MM.1S (cell line): ENCODE data around the gene MAMLD1.

ENCODE experiments used
- EZH2 ChIP-seq: fragments of 300-600 bp; sonication (generic); optimal IDR thresholded peaks from 2 replicates; pipeline ENCODE3; 2017; ENCODE audit warnings: low read depth, mild to moderate bottlenecking, antibody characterized with exemption, low read length, mixed read lengths
- EZH2phosphoT487 ChIP-seq: fragments of 300-600 bp; sonication (generic); IDR thresholded peaks from 2 replicates; pipeline ENCODE4 v1.6.1; 2018; ENCODE audit warnings: antibody characterized with exemption, low read length
- TF ChIP-seq, protein P1 (sequence below): fragments of 300-600 bp; sonication (generic); IDR thresholded peaks from 2 replicates; pipeline ENCODE4 v1.5.1; 2016; ENCODE audit warnings: antibody characterized with exemption, low read length, mixed read lengths

GRCh38 chrX:150530821-150531220, 167.7 kb downstream of the MAMLD1 start:
- TF ChIP-seq EZH2 (no peak), EZH2phosphoT487 (no peak)
- TF ChIP-seq, protein P1, sequence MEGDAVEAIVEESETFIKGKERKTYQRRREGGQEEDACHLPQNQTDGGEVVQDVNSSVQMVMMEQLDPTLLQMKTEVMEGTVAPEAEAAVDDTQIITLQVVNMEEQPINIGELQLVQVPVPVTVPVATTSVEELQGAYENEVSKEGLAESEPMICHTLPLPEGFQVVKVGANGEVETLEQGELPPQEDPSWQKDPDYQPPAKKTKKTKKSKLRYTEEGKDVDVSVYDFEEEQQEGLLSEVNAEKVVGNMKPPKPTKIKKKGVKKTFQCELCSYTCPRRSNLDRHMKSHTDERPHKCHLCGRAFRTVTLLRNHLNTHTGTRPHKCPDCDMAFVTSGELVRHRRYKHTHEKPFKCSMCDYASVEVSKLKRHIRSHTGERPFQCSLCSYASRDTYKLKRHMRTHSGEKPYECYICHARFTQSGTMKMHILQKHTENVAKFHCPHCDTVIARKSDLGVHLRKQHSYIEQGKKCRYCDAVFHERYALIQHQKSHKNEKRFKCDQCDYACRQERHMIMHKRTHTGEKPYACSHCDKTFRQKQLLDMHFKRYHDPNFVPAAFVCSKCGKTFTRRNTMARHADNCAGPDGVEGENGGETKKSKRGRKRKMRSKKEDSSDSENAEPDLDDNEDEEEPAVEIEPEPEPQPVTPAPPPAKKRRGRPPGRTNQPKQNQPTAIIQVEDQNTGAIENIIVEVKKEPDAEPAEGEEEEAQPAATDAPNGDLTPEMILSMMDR, result no peak
